Erythroblast (primary cell): ENCODE results near the gene PKMYT1.

Experiments used
- GATA1 ChIP-seq: IDR thresholded peaks from 2 replicates; pipeline ENCODE4 v1.6.1; 2011; ENCODE audit warnings: low read depth, mild to moderate bottlenecking, control low read depth, low read length, moderate library complexity
- POLR2A ChIP-seq: IDR thresholded peaks from 2 replicates; pipeline ENCODE4 v1.6.1; 2011; ENCODE audit warnings: mild to moderate bottlenecking, low read length

GRCh38 chr16:2950353-2950724 lies 29.9 kb downstream of the PKMYT1 start:
- TF ChIP-seq POLR2A (no peak), GATA1 (no peak)
